GM12892 (cell line): Measurements from ENCODE around the gene USP5.

ENCODE experiments used
- DNase-seq: peaks from one replicate; pipeline ENCODE4 v3.0.0; 2011; ENCODE audit not compliant: insufficient read length
- FAIRE-seq: peaks from 2 replicates; lab custom pipeline; 2011; peaks lifted over from hg19 to GRCh38; lab: Jason Lieb, UNC
- POLR2A ChIP-seq: IDR thresholded peaks from 2 replicates; pipeline ENCODE4 v1.6.1; 2011; ENCODE audit warnings: low read depth, low read length, control low read depth
- POLR2AphosphoS5 ChIP-seq: IDR thresholded peaks from 2 replicates; pipeline ENCODE4 v1.6.1; 2011; ENCODE audit warnings: low read depth, low read length, control low read depth
- TAF1 ChIP-seq: IDR thresholded peaks from 2 replicates; pipeline ENCODE4 v1.6.1; 2011; ENCODE audit warnings: low read depth, mild to moderate bottlenecking, control low read depth, low read length, borderline replicate concordance

USP5 gene

DNA sequence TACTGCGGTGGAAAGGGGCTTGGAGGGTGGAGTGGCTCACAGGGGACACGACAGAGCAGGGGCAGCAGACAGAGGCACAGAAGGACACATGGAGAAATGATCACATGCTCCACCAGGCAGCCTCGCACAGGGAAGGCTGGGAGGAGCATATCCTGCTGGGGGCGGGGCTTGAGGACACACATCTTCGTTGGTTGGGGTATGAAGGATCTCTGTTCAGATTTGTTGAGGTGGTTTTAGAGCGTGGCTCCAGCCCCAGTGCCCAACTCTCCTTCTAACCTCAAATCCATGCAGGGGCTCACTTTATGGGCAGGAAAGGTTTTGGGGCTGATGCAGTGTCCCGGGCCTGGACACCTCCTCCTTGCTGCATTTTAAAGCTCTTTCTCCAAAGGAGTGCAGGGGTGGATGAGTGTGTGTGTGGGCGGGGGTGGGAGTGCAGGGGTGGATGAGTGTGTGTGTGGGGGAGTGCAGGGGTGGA, 24.5 kb upstream of the USP5 start:
- TF ChIP-seq TAF1 (no peak), POLR2A (no peak), POLR2AphosphoS5 (no peak)
- DNase-seq (no peak), FAIRE-seq (peak; percentile 14)

DNA sequence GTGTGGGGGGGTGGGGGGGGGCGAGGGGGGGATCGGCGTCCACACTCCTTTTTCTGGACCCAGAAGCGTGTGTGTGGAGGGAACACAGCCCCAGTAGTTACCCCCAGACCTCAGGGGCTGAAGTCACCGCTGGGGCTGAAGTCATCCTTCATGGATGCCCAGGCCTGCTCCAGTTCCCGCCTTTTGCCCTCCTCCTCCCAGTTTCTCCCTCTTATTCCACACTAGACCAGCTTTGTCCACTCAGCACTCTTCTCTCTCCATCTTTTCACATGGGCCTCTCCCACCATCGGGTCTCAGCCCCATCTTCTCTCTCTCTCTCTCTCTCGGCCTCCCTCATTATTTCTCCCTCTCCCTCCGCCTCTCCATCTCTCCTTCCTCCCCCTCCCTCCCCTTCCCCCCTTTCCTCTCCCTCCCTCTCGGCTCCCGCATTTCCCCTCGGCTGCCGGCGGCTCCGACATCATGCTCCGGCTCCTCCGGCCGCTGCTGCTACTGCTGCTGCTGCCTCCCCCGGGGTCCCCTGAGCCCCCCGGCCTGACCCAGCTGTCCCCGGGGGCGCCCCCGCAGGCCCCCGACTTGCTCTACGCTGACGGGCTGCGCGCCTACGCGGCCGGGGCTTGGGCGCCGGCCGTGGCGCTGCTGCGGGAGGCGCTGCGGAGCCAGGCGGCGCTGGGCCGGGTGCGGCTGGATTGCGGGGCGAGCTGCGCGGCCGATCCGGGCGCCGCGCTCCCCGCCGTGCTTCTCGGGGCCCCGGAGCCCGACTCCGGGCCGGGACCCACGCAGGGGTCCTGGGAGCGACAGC, 23.8 kb upstream of the USP5 start, which contains the start of gene P3H3:
Gene P3H3, plus strand, starts transcription at position 426 of the 799 bp plus-strand sequence. Its CDS starts 34 bp downstream, at position 460.
- FAIRE-seq (no peak), DNase-seq (no peak)
- TF ChIP-seq POLR2AphosphoS5 = no peak
- no peak for TF ChIP-seq TAF1
- TF ChIP-seq POLR2A = no peak

DNA sequence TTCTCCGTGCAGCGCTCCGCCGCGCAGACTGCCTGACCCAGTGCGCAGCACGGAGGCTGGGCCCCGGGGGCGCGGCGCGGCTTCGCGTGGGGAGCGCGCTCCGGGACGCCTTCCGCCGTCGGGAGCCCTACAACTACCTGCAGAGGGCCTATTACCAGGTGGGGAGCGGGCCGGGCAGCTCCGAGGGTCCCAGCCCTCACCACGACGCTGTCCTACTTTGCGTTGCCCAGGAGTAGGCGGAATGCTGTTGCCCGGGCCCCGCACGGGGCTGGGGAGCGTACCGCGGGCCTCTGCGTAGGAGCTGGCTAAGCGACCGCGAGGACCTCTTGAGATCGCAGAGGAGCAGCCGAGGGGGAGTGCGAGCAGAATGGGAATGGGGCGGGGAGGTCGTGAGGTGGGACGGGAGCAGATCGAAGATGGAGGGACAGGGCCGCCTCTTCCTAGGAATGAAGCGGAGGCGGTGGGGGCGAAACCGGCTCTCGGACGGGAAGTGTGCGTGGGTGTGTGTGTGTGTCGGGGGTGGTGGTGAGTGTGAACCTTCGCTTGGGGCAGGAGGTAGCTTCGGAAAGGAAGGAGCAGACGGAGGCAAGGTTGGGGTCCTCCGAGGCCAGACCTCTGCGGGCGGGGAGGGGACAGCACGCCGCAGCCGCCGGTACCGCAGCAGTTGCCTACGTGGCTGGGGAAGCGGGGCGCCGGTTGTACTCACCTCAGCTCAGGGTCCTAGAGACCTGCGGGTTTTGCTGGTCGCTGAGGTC, 23.0 kb upstream of the USP5 start:
- no peak for DNase-seq
- no peak for FAIRE-seq
- TF ChIP-seq POLR2AphosphoS5 (no peak), TAF1 (no peak), POLR2A (no peak)

DNA sequence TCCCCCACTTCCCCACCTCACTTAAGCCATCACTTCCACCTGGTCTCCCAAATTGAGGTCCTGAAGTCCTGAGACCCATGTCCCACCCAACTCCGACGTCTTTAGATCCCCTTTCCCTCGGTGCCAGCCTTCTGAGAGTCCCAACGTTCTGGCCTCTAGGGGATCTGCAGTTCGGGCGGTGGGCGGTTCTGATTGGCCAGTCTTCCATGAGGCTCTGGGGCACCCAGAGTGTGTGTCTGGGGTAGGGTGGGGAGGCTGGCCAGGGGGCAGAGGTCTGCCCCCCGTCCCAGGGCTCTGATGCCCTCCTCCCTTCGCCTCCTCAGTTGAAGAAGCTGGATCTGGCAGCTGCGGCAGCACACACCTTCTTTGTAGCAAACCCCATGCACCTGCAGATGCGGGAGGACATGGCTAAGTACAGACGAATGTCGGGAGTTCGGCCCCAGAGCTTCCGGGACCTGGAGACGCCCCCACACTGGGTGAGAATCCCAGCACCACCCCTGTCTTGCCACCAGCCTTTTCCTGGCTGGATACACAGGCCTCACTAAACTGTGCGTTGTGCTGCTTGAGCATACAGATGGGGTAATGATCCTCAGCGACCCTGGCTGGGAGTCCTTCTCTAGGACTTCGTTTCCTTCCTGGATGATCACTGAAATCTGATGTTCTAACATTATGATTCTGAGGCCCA, 22.3 kb upstream of the USP5 start:
- peak; percentile 33 for FAIRE-seq
- DNase-seq = no peak
- TF ChIP-seq TAF1 = no peak
- no peak for TF ChIP-seq POLR2AphosphoS5
- no peak for TF ChIP-seq POLR2A

DNA sequence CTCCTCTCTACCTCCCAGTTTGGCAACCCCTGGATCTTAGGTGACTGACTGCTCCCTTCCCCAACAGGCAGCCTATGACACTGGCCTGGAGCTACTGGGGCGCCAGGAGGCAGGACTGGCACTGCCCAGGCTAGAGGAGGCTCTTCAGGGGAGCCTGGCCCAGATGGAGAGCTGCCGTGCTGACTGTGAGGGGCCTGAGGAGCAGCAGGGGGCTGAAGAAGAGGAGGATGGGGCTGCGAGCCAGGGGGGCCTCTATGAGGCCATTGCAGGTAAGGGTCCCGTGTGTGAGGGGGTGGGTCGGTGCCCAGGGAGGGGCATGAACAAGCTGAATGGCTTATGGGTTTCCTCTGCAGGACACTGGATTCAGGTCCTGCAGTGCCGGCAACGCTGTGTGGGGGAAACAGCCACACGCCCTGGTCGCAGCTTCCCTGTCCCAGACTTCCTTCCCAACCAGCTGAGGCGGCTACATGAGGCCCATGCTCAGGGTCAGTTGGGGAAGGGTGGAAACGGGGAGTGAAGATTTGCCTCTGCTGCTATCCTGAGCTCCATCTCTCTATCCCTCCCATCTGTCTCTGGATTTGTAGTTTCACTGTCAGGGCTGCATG, 21.6 kb upstream of the USP5 start:
- no peak for TF ChIP-seq POLR2AphosphoS5
- no peak for TF ChIP-seq TAF1
- TF ChIP-seq POLR2A = no peak
- DNase-seq (no peak), FAIRE-seq (no peak)

DNA sequence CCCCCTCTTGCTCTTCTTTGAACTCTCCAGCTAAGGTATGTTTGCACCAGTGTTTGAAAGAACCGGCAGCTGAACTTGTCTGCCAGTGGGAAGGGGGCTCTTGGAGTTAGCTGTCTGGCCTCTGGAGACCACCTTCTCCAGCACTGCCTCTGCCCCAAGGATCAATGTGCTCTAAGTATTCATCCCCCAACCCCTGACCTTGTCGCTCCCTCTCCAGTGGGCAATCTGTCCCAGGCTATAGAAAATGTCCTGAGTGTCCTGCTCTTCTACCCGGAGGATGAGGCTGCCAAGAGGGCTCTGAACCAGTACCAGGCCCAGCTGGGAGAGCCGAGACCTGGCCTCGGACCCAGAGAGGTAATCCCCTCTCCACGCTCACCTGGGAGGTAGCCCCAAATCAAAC, 21.0 kb upstream of the USP5 start:
- DNase-seq (no peak), FAIRE-seq (no peak)
- no peak for TF ChIP-seq POLR2AphosphoS5
- TF ChIP-seq POLR2A = no peak
- no peak for TF ChIP-seq TAF1

DNA sequence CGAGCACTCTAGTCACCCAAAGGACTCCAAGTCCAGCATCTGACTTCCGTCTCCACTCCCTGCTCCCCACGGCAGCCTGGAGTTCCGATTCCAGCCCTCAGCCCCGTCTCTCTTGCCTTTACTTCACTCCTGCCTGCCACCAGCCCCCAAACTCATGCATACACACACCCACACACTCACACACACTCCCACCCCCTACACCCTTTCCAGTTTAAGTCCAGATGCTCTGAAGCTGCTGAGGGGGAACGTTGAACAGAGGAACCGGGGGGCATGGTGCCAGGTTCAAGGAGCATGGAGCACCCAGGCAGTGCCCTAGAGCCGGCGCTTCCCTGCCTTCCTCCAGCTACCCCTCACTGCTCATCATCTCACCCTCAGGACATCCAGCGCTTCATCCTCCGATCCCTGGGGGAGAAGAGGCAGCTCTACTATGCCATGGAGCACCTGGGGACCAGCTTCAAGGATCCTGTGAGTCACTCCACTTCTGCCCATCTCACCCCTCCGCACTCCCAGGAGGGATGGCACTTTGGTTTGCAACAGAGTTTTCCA, 20.4 kb upstream of the USP5 start:
- FAIRE-seq = no peak
- no peak for TF ChIP-seq POLR2AphosphoS5
- TF ChIP-seq POLR2A = no peak
- TF ChIP-seq TAF1 = no peak

DNA sequence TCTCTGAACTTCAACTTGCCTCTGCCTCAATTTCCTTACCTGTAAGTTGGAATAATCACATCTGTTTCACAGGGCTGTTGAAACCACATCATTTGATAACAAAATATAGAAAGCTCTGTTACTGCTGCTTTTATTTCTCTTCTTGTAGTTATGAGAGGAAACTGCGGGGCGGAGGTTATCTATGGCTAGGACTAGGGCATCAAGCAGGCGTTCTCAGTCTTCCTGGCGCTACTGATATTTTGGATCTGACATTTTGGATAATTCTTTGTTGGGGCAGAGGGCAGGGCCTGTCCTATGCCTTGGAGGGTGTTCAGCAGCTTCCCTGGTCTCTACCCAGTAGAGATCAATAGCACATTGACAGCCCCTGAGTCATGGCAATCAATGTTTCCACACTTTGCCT, 19.8 kb upstream of the USP5 start:
- TF ChIP-seq POLR2A (no peak), TAF1 (no peak), POLR2AphosphoS5 (no peak)
- FAIRE-seq = no peak
- DNase-seq = no peak

More for the DNA sequence above, 20.4 kb upstream of the USP5 start:
- DNase-seq = no peak

DNA sequence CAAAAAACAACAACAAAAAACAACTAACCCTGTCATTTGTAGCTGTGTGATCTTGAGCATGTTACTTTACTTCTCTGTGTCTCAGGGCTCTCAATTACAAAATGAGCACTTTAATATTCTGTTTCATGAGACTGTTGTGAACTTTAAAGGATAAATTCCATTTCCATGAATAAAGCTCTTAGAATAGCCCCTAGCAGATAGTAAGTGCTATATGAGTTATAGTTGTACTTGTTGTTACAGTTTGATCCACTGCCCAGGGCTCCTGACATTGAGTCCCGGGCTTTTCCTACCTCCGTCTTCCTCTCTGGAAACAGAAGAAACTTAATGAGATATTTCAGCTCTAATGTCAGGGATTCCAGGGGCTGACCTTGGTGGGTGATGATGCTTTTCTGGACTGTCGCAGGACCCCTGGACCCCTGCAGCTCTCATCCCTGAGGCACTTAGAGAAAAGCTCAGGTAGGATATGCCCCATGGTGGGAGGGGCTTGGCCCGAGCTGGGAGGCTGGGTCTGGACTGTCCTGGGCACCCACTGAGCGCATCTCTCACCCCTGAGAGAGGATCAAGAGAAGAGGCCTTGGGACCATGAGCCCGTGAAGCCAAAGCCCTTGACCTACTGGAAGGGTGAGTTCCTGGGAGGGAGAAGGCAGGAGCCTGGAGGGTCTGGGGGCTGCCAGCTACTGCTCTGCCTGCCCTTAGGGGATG, 18.6 kb upstream of the USP5 start:
- TF ChIP-seq POLR2A = no peak
- no peak for TF ChIP-seq TAF1
- TF ChIP-seq POLR2AphosphoS5 = no peak
- no peak for FAIRE-seq
- DNase-seq = no peak

DNA sequence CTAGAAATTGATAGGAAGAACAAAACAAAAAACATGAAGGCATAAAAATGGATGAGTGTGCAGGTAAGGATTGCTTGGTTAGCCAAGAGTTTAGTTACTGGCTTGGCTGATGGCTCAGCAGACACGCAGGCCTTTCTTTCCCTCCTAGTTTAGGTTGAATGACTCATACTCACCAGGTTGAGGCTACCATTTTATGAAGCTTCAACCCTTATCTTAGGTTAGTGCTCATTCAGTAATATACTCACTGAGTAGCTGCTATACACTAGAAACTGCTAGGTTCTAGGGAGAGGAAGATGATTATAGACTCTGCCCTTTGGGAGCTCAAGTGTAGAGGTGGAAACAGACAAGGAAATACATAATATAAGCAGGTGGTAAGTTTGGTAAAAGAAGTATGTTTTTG, 17.7 kb upstream of the USP5 start:
- FAIRE-seq (no peak), DNase-seq (no peak)
- no peak for TF ChIP-seq TAF1
- no peak for TF ChIP-seq POLR2A
- no peak for TF ChIP-seq POLR2AphosphoS5
